ENCODE data around the gene BAIAP2. TPM values are rescaled to one million over a fixed set of nuclear protein-coding genes. Genes with fewer than 3 reads are reported as not detected.

The BAIAP2 gene
- total and polyA plus RNA-seq, 9 donors, result 12.0 to 80.6 (median 23.2) TPM

- peaks cover 5% of the 10 kb centered on the region for H3K4me1 ChIP-seq (ENCODE audit: insufficient read depth)
- no peak overlapping the region for H3K27ac ChIP-seq
- 87 to 93% (median 90%) methylated on average over 17 of the region's 17 CpGs for WGBS, 3 donors
- H3K4me3 ChIP-seq, result no peak overlapping the region
- intact Hi-C loops (cut with DNase I), result loop anchor here in 1 of 4 donors (2.0 kb wide), 1 partner anchor 39 kb away; no protein-coding TSS in a partner anchor
- H3K27me3 ChIP-seq, result no peaks in the 10 kb centered on the region
- TF ChIP-seq POLR2A (IDR thresholded peaks at IDR 0.05), result no peak
- no peak for TF ChIP-seq EP300 (IDR thresholded peaks at IDR 0.05)
- TF ChIP-seq CTCF (IDR thresholded peaks at IDR 0.05), result no peak
- H3K36me3 ChIP-seq, result no peaks in the 10 kb centered on the region
- DNase-seq, result no peak
- H3K9me3 ChIP-seq, result no peaks in the 10 kb centered on the region
Observed at GRCh38 chr17:81046132-81046769, 11.3 kb downstream of the BAIAP2 start.

- 88 to 89% (median 88%) methylated on average over 18 of the region's 18 CpGs for WGBS, 3 donors
- Histone ChIP-seq H3K9me3 (no peaks in the 10 kb centered on the region), H3K27me3 (no peaks in the 10 kb centered on the region), H3K27ac (no peak overlapping the region), H3K4me3 (no peak overlapping the region), H3K4me1 (ENCODE audit: insufficient read depth) (peaks cover 5% of the 10 kb centered on the region), H3K36me3 (no peaks in the 10 kb centered on the region)
- intact Hi-C loops (cut with DNase I), result loop anchor here in 1 of 4 donors (2.0 kb wide), 1 partner anchor 38 kb away; no protein-coding TSS in a partner anchor
- TF ChIP-seq POLR2A (IDR thresholded peaks at IDR 0.05), result no peak
- no peak for TF ChIP-seq EP300 (IDR thresholded peaks at IDR 0.05)
- no peak for TF ChIP-seq CTCF (IDR thresholded peaks at IDR 0.05)
- no peak for DNase-seq
Observed at GRCh38 chr17:81046770-81047359, 11.9 kb downstream of the BAIAP2 start.

- H3K9me3 ChIP-seq, result no peaks in the 10 kb centered on the region
- H3K4me1 ChIP-seq (ENCODE audit: insufficient read depth), result peaks cover 5% of the 10 kb centered on the region
- no peak for DNase-seq
- TF ChIP-seq CTCF (IDR thresholded peaks at IDR 0.05) (no peak), POLR2A (IDR thresholded peaks at IDR 0.05) (no peak), EP300 (IDR thresholded peaks at IDR 0.05) (no peak)
- intact Hi-C loops (cut with DNase I), result no loop called here
- H3K27me3 ChIP-seq, result no peaks in the 10 kb centered on the region
- 89 to 96% (median 91%) methylated on average over 27 to 28 of the region's 28 CpGs for WGBS, 3 donors
- no peaks in the 10 kb centered on the region for H3K36me3 ChIP-seq
- no peak overlapping the region for H3K4me3 ChIP-seq
- no peak overlapping the region for H3K27ac ChIP-seq
Observed at GRCh38 chr17:81048827-81049371, 13.9 kb downstream of the BAIAP2 start.

GRCh38 chr17:81049372-81049911 is 14.5 kb downstream of the BAIAP2 start:
- H3K4me1 ChIP-seq (ENCODE audit: insufficient read depth), result peaks cover 5% of the 10 kb centered on the region
- 70 to 79% (median 73%) methylated on average over 17 of the region's 17 CpGs for WGBS, 3 donors
- intact Hi-C loops (cut with DNase I), result no loop called here
- no peak overlapping the region for H3K4me3 ChIP-seq
- no peak for DNase-seq
- H3K36me3 ChIP-seq, result no peaks in the 10 kb centered on the region
- no peaks in the 10 kb centered on the region for H3K27me3 ChIP-seq
- no peak for TF ChIP-seq EP300 (IDR thresholded peaks at IDR 0.05)
- TF ChIP-seq POLR2A (IDR thresholded peaks at IDR 0.05), result no peak
- no peak for TF ChIP-seq CTCF (IDR thresholded peaks at IDR 0.05)
- no peaks in the 10 kb centered on the region for H3K9me3 ChIP-seq
- no peak overlapping the region for H3K27ac ChIP-seq
